ENCODE data around the gene PNMA5.

DNA sequence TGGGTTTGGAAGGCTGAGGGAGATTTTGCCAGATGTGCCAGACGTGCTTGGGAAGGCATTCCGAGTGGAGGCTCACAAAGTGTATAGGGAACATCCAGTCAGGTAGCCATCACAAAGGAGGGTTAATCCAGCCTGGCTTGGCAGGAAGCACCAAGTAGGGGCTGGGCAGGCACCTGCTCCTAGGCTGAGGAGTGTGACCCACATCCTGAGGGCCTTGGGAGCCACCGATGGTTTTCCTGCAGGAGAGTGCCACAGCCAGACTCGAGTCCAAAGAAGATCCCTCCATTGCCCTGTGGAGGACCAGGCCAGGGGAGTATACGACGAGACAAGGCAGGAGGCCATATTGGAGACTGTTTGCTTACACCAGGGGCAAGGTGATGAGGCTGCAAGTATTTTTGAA, 47.2 kb downstream of the PNMA5 start:
- TF ChIP-seq, protein P1, sequence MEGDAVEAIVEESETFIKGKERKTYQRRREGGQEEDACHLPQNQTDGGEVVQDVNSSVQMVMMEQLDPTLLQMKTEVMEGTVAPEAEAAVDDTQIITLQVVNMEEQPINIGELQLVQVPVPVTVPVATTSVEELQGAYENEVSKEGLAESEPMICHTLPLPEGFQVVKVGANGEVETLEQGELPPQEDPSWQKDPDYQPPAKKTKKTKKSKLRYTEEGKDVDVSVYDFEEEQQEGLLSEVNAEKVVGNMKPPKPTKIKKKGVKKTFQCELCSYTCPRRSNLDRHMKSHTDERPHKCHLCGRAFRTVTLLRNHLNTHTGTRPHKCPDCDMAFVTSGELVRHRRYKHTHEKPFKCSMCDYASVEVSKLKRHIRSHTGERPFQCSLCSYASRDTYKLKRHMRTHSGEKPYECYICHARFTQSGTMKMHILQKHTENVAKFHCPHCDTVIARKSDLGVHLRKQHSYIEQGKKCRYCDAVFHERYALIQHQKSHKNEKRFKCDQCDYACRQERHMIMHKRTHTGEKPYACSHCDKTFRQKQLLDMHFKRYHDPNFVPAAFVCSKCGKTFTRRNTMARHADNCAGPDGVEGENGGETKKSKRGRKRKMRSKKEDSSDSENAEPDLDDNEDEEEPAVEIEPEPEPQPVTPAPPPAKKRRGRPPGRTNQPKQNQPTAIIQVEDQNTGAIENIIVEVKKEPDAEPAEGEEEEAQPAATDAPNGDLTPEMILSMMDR (optimal IDR thresholded peaks at IDR 0.05 in 1 of 3, IDR thresholded peaks at IDR 0.05 in 1 of 3, conservative IDR thresholded peaks at IDR 0.05 in 1 of 3; ENCODE audit: extremely low read depth in 1 of 3, insufficient read depth in 2 of 3, low read length in 3 of 3) = no peak
- no peak for TF ChIP-seq EZH2 (IDR thresholded peaks at IDR 0.05; ENCODE audit: low read length)
